Suprapubic skin (tissue), 3 donors: ENCODE results near the gene MAST2.

ENCODE experiments used
- CTCF ChIP-seq, 2 donors: fragments of 200-600 bp in 1 of 2; fragments of 450-650 bp in 1 of 2; sonication (generic) in 1 of 2; IDR thresholded peaks; one replicate each; pipeline ENCODE4 v1.5.1; 2016 to 2019; ENCODE audit warnings: antibody characterized with exemption in 2 of 2, mild to moderate bottlenecking in 1 of 2, moderate library complexity in 1 of 2
- EP300 ChIP-seq: sonication (generic); formaldehyde crosslinking; IDR thresholded peaks from one replicate; pipeline ENCODE4 v1.6.1; 2017; ENCODE audit warnings: antibody characterized with exemption
- POLR2A ChIP-seq, 2 donors: fragments of 450-650 bp; IDR thresholded peaks; one replicate each; pipeline ENCODE4 v1.6.1; 2017; ENCODE audit warnings: antibody characterized with exemption in 2 of 2, mild to moderate bottlenecking in 2 of 2, moderate library complexity in 2 of 2

DNA sequence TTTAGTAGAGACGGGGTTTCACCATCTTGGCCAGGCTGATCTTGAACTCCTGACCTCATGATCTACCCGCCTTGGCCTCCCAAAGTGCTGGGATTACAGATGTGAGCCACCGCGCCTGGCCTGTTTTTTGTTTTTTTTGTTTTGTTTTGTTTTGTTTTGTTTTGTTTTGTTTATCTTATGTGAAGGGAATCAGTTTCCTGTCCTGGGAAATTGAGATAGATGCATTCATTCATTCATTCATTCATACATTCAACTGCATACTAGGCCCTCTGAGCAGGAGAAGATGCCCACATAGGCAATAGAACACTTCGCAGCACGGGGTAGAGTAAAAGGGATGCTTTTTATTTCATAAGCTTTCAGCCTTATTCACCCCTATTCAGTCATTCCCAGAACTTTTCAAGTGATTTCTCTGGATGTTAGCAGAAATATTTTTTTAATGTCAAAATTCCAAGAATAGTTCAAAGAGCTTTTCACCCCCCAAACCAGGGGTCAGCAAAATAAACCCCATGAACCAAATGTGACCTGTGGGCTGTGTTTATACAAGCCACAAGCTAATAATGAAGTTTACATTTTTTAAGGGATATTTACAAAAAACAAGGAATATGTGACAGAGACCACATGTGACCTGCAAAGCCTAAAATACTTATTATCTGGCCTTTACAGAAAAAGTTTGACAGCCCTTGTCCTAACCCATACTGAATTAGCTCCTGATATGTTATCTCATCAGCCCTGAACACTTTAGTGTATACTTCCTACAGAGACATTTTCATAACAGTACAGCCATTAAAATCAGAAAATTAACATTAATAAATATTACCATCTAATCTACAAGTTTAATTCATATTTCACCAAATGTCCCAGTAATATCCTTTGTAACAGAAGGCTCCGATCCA is 127.1 kb downstream of the MAST2 start:
- TF ChIP-seq EP300, result no peak
- no peak for TF ChIP-seq CTCF (IDR thresholded peaks at IDR 0.05)
- no peak for TF ChIP-seq POLR2A (IDR thresholded peaks at IDR 0.05)
